ENCODE data around the gene ARHGEF1.

The ARHGEF1 gene

DNA sequence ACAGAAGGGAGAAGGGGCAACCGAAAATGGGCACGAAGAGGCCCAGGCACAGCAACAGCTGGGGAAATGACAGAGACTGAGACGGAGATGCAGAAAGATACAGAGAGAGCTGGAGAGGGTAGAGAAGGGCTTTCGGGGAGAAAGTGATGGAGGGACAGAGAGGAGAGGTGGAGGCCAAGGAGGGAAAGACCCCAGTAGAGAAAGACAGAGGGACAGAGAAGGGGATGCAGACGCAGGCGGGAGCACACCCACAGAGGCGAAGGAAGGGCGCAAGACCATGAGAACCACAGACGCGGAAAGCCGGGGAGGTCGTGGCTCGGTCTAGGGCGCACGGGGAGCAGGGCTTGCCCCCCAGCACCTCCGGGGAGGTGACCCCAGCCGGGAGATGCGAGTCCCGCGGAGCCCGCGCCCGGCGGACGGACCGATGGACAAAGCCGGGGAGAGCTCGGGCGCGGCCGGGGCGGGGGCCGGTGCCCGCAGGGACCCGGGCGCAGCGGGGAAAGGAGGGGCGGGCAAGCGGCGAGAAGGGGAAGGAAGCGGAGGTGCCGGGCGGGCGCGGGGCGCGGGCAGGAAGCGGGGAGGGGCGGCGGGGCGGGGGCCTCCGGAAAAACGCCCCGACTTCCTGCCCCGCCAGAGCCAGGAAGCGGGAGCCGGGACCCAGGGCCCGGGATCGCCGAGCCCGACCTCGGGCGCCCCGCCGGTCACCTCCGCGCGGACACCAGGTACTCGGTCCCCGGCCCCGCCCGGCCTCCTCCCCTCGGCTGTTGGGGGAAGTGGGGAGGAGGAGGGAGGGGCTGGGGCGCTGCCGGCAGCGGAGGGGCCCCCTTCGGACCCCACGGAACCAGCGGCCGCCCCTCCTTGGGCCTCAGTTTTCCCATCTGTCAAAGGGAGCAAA, at the start of gene ARHGEF1:
ARHGEF1 (plus strand) TSS at position 617 of the 895 bp plus-strand sequence. CDS start 4,899 bp downstream, outside the sequence.
- no peak within 1 kb of the TSS for H3K27ac ChIP-seq
- H3K36me3 ChIP-seq: no peaks in the 10 kb centered on the region

DNA sequence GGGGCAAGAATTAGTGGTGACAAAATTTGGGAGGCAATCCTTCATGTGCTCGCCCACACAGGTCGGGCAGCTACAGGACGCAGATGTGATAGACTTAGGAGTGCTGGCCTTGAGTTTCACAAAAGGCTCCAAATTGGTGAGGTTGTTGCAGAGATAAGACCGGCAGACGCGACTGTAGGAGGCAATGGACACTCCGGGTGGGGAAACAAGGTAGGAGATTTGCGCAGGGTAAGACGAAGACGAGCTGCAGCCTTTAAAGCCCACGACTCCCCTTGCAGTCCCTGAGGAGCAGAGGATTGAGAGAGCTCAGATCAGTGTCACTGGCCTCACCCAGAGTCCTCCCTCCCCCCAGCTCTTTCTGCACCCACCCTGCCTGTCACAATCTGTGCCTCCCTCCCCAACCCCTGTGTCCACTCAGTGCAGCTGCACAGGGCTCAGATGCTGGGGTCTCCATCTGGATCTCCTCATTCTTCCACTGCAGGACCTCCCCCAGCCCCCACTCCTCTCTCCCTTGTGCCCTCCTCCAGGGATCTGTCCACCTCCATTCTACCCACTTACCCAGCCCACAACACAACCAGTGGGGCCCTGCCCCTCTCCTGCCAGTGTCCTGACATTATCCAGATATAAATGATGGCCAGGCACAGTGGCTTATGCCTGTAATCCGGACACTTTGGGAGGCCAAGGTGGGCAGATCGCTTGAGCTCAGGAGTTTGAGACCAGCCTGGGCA, 44.8 kb upstream of the ARHGEF1 start:
- Histone ChIP-seq H3K9me3 (ENCODE audit: severe bottlenecking) (no peaks in the 10 kb centered on the region), H3K27me3 (ENCODE audit: insufficient read depth, low read depth, severe bottlenecking) (no peaks in the 10 kb centered on the region), H3K4me3 (ENCODE audit: low read depth, low read length) (0 out of 2 replicates have a peak overlapping the region, but pooled peaks have one; percentile 8), H3K36me3 (no peaks in the 10 kb centered on the region), H3K27ac (no peak overlapping the region)
- peak; percentile 60 for DNase-seq
- TF ChIP-seq CTCF (IDR thresholded peaks at IDR 0.05; ENCODE audit: low read depth, low read length): no peak

More for the DNA sequence above, at the start of gene ARHGEF1:
- no peaks in the 10 kb centered on the region for H3K27me3 ChIP-seq (ENCODE audit: insufficient read depth, low read depth, severe bottlenecking)
- no peaks in the 10 kb centered on the region for H3K9me3 ChIP-seq (ENCODE audit: severe bottlenecking)
- H3K4me3 ChIP-seq (ENCODE audit: low read depth, low read length): peak within 1 kb of the TSS; percentile 90
- no peak for TF ChIP-seq CTCF (IDR thresholded peaks at IDR 0.05; ENCODE audit: low read depth, low read length)
- DNase-seq: no peak

- H3K4me3 ChIP-seq (ENCODE audit: low read depth, low read length): no peak overlapping the region
- H3K9me3 ChIP-seq (ENCODE audit: severe bottlenecking): no peaks in the 10 kb centered on the region
- DNase-seq: no peak
- no peak overlapping the region for H3K27ac ChIP-seq
- no peaks in the 10 kb centered on the region for H3K36me3 ChIP-seq
- no peaks in the 10 kb centered on the region for H3K27me3 ChIP-seq (ENCODE audit: insufficient read depth, low read depth, severe bottlenecking)
- no peak for TF ChIP-seq CTCF (IDR thresholded peaks at IDR 0.05; ENCODE audit: low read depth, low read length)
Measured at GRCh38 chr19:41839211-41839610, 43.8 kb upstream of the ARHGEF1 start.

GRCh38 chr19:41843371-41843770, 39.6 kb upstream of the ARHGEF1 start:
- no peak for DNase-seq
- no peaks in the 10 kb centered on the region for H3K36me3 ChIP-seq
- no peak for TF ChIP-seq CTCF (IDR thresholded peaks at IDR 0.05; ENCODE audit: low read depth, low read length)
- no peaks in the 10 kb centered on the region for H3K27me3 ChIP-seq (ENCODE audit: insufficient read depth, low read depth, severe bottlenecking)
- H3K27ac ChIP-seq: no peak overlapping the region
- H3K9me3 ChIP-seq (ENCODE audit: severe bottlenecking): no peaks in the 10 kb centered on the region
- H3K4me3 ChIP-seq (ENCODE audit: low read depth, low read length): no peak overlapping the region

DNA sequence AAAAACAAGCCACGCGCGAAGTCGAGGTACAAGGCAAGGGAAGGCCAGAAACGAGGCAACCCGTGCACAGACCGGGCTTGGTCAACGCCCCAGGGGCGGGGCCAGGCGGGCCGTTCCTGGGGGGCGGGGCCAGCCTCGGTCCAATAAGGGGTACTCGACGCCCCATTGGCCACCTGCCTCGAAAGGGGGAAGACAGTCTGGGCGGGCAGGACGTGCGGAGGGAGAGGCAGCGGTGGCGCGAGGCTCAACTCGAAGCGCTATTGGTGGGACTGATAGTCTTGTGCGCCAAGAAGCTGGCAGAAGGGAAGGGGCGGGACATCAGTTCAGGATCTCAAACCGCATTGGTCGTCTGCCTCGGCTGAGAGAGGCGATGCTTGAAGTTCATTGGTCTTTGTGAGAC, 38.4 kb upstream of the ARHGEF1 start, which contains the start of gene LYPD4:
LYPD4 (minus strand) TSS at position 83 of the 400 bp plus-strand sequence. CDS start 5,398 bp downstream, outside the sequence.
- no peak for DNase-seq

More for the DNA sequence above, 38.4 kb upstream of the ARHGEF1 start, which contains the start of gene LYPD4:
- Histone ChIP-seq H3K9me3 (ENCODE audit: severe bottlenecking) (no peaks in the 10 kb centered on the region), H3K27me3 (ENCODE audit: insufficient read depth, low read depth, severe bottlenecking) (no peaks in the 10 kb centered on the region), H3K4me3 (ENCODE audit: low read depth, low read length) (no peak within 1 kb of the TSS), H3K36me3 (no peaks in the 10 kb centered on the region), H3K27ac (no peak within 1 kb of the TSS)
- TF ChIP-seq CTCF (IDR thresholded peaks at IDR 0.05; ENCODE audit: low read depth, low read length): no peak

Data from WERI-Rb-1 (cell line).